Loucy (cell line): ENCODE measurements around the gene LMF1.

Experiments used
- H2AFZ ChIP-seq: fragments of 200-600 bp; sonication (generic); 2 replicates; pipeline ENCODE4 v1.6.0; 2016; ENCODE audit warnings: antibody characterized with exemption, mild to moderate bottlenecking, low read length, moderate library complexity
- H3F3A ChIP-seq: fragments of 200-600 bp; 2 replicates; pipeline ENCODE4 v1.6.0; 2016; ENCODE audit warnings: antibody characterized with exemption, low read depth, mild to moderate bottlenecking
- H3K27me3 ChIP-seq: fragments of 200-600 bp; sonication (generic); 2 replicates; pipeline ENCODE4 v1.6.1; 2014; ENCODE audit warnings: low read length, mild to moderate bottlenecking; ENCODE audit not compliant: insufficient read depth, poor library complexity, severe bottlenecking
- H3K36me3 ChIP-seq: fragments of 200-600 bp; sonication (generic); 2 replicates; pipeline ENCODE4 v1.6.1; 2016; ENCODE audit warnings: low read length; ENCODE audit not compliant: insufficient read depth
- H3K4me1 ChIP-seq: fragments of 200-600 bp; sonication (generic); 2 replicates; pipeline ENCODE4 v1.5.1; 2014; ENCODE audit warnings: low read length, mild to moderate bottlenecking; ENCODE audit not compliant: insufficient read depth, poor library complexity, severe bottlenecking
- H3K4me2 ChIP-seq: fragments of 200-600 bp; sonication (generic); 2 replicates; pipeline ENCODE4 v1.6.0; 2014; ENCODE audit warnings: antibody characterized with exemption, low read length, low read depth, mild to moderate bottlenecking; ENCODE audit not compliant: poor library complexity, severe bottlenecking
- H3K4me3 ChIP-seq: fragments of 200-600 bp; sonication (generic); 2 replicates; pipeline ENCODE4 v1.5.1; 2014; ENCODE audit warnings: low read length, mild to moderate bottlenecking, mixed read lengths; ENCODE audit not compliant: poor library complexity, severe bottlenecking
- H3K79me2 ChIP-seq: fragments of 200-600 bp; sonication (generic); 2 replicates; pipeline ENCODE4 v1.6.1; 2014; ENCODE audit warnings: low read length; ENCODE audit not compliant: insufficient read depth
- H3K9ac ChIP-seq: fragments of 200-600 bp; sonication (generic); 2 replicates; pipeline ENCODE4 v1.6.0; 2014; ENCODE audit warnings: mild to moderate bottlenecking, low read depth, low read length, moderate library complexity; ENCODE audit not compliant: poor library complexity, severe bottlenecking
- H3K9me2 ChIP-seq: fragments of 200-600 bp; sonication (generic); replicated peaks from 2 replicates; pipeline ENCODE4 v1.6.1; 2016; ENCODE audit warnings: low read depth, low read length, mixed read lengths
- H3K9me3 ChIP-seq: fragments of 200-600 bp; sonication (generic); 2 replicates; pipeline ENCODE4 v1.6.1; 2014; ENCODE audit warnings: mild to moderate bottlenecking, antibody characterized with exemption, low read length, low read depth; ENCODE audit not compliant: insufficient read depth
- H4K20me1 ChIP-seq: fragments of 200-600 bp; sonication (generic); 2 replicates; pipeline ENCODE4 v1.6.0; 2014; ENCODE audit warnings: antibody characterized with exemption, low read length, mild to moderate bottlenecking; ENCODE audit not compliant: insufficient read depth, poor library complexity, severe bottlenecking
- EZH2phosphoT487 ChIP-seq: fragments of 200-600 bp; IDR thresholded peaks from 2 replicates; pipeline ENCODE4 v1.6.1; 2018; ENCODE audit warnings: antibody characterized with exemption, mild to moderate bottlenecking, moderate library complexity, borderline replicate concordance
- TF ChIP-seq, protein P1 (sequence below): fragments of 200-600 bp; sonication (generic); conservative IDR thresholded peaks from 2 replicates; pipeline ENCODE4 v1.5.1; 2014; ENCODE audit warnings: mild to moderate bottlenecking, antibody characterized with exemption, low read length

The LMF1 gene

DNA sequence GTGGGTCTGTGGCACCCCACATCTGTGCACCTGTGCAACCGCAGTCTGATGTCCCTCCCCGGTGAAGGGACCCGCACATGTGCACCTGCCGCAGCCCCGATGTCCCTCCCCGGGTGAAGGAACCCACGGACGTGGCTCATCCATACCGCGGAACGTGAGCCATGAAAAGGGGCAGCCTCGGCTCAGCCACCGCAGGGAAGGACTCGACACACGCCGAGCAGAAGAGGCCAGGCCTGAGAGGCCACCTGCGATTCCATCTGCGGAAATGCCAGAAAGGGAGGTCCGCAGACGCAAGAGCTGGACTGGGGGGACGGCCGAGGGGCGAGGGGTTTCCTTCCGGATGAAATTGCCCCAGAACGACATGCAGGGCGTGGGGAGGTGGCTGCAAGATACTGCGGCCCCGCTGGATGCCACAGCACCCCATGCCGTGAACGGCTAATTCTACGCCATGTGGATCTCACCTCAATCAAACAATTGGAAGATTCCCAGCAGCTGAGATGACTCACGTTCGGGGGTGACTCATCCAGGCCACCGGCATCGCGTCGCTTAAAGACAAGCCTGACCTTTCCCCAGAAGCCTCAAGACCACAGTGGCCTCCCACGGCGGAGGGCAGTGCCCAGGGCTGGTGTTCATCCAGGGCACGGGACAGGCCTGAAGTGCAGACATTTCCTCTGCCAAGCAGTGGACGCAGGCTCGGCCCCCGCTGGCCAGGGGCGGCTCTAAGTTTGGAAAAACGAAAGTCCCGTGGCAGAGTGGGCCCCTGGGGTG lies 31.8 kb upstream of the LMF1 start:
- Histone ChIP-seq H3K79me2 (no peaks in the 10 kb centered on the region), H3K36me3 (no peaks in the 10 kb centered on the region), H4K20me1 (no peaks in the 10 kb centered on the region), H3K9me2 (no peaks in the 10 kb centered on the region), H3K4me1 (no peaks in the 10 kb centered on the region), H3K4me2 (no peak overlapping the region), H3F3A (no peaks in the 10 kb centered on the region), H3K9ac (no peak overlapping the region), H3K4me3 (no peak overlapping the region), H3K9me3 (no peaks in the 10 kb centered on the region; the same call in 1 of the 2 replicates), H3K27me3 (no peaks in the 10 kb centered on the region), H2AFZ (no peak overlapping the region)
- TF ChIP-seq, protein P1, sequence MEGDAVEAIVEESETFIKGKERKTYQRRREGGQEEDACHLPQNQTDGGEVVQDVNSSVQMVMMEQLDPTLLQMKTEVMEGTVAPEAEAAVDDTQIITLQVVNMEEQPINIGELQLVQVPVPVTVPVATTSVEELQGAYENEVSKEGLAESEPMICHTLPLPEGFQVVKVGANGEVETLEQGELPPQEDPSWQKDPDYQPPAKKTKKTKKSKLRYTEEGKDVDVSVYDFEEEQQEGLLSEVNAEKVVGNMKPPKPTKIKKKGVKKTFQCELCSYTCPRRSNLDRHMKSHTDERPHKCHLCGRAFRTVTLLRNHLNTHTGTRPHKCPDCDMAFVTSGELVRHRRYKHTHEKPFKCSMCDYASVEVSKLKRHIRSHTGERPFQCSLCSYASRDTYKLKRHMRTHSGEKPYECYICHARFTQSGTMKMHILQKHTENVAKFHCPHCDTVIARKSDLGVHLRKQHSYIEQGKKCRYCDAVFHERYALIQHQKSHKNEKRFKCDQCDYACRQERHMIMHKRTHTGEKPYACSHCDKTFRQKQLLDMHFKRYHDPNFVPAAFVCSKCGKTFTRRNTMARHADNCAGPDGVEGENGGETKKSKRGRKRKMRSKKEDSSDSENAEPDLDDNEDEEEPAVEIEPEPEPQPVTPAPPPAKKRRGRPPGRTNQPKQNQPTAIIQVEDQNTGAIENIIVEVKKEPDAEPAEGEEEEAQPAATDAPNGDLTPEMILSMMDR, result no peak
- no peak for TF ChIP-seq EZH2phosphoT487

DNA sequence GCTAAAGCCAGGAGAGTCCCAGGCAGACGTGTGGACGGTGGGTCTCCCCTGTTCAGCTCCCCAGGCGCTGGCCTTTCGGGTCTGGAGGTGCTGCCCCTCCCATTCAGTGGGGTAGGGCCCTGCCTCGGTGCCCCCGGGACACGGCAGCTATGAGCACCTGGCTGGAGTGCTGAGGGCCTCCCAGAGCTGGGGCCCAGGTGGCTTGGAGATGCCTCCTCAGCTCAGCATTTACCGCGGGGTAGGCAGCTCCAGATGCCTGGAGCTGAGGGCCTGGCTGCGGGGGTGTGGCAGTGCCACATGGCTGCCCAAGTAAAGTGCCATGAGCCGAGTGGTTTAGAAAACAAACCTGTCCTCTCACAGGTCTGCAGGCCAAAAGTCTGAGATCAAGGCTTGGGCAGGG lies 30.3 kb upstream of the LMF1 start:
- Histone ChIP-seq H3K27me3 (no peaks in the 10 kb centered on the region), H3F3A (no peaks in the 10 kb centered on the region), H3K36me3 (no peaks in the 10 kb centered on the region), H3K4me1 (no peaks in the 10 kb centered on the region), H3K79me2 (no peaks in the 10 kb centered on the region), H3K4me3 (no peak overlapping the region), H3K9me2 (no peaks in the 10 kb centered on the region), H4K20me1 (no peaks in the 10 kb centered on the region), H2AFZ (no peak overlapping the region), H3K4me2 (no peak overlapping the region), H3K9ac (no peak overlapping the region), H3K9me3 (no peaks in the 10 kb centered on the region; the same call in 1 of the 2 replicates)
- TF ChIP-seq EZH2phosphoT487, result no peak
- TF ChIP-seq, protein P1, result no peak

DNA sequence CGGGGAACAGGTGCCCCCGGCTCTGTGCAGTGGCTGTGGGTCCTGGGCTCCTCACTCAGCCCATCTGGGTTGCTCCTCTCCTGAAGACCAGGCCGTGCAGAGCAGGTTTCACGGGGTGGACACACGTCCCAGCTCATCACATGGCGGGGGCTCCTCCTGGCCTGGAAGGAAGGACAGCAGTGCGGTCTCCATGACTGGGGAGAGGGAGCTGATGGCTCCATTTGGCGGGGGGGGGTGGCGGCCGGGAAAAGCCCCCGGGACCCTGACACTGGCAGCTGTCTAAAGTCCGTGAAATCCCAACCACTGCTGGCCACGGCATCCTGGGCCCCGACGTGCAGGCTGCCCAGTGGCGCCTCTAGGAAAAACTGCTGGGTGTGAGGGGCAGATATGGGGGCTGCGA lies 29.8 kb upstream of the LMF1 start:
- no peaks in the 10 kb centered on the region; the same call in 1 of the 2 replicates for H3K9me3 ChIP-seq
- TF ChIP-seq EZH2phosphoT487, result no peak
- TF ChIP-seq, protein P1, result no peak
- H3K9me2 ChIP-seq, result no peaks in the 10 kb centered on the region
- H3K4me3 ChIP-seq, result no peak overlapping the region
- no peaks in the 10 kb centered on the region for H3K4me1 ChIP-seq
- H3K27me3 ChIP-seq, result no peaks in the 10 kb centered on the region
- no peaks in the 10 kb centered on the region for H4K20me1 ChIP-seq
- H3K36me3 ChIP-seq, result no peaks in the 10 kb centered on the region
- no peaks in the 10 kb centered on the region for H3K79me2 ChIP-seq
- H3K9ac ChIP-seq, result no peak overlapping the region
- no peak overlapping the region for H2AFZ ChIP-seq
- no peak overlapping the region for H3K4me2 ChIP-seq
- no peaks in the 10 kb centered on the region for H3F3A ChIP-seq
